ENCODE data around the gene AQP7.

DNA sequence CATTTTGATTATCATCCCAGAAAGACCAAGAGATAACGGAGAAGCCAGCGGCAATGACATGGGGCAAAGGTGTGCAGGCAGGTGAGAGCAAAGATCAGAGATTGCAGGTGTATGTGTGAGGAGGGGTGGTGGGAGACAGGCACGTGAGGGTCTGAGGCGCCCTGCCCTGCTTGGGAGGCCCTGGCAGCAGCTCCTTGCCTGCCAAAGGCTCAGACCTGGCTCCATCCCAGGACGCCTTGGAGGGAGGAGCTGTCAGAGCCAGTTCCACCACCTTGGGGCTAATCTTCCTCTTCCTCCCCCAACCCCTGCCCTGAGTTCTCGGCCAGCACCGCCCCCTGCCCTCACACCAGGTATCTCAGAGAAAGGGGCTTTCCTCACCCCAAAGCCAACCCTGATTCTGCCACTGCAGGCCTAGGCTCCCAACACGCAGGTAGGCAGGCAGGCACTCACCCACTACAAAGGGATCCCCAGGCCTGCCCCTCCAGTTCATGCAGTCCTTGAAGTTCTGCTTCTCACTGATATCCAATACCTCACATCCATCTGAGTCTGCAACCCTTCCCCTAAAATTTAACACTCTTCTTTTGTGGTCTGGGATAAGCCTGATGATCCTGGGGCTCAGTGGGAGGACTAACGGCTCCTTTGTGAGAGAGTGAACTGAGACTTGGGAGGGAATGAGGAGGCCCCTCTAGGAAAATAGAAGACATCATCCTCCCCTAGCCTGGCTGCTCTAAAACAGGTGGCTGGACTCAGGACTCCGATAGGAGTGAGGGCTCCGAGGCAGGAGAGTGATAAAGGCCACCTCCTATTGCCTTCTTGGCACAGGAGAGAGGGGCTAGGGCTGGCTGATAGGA lies 43.2 kb upstream of the AQP7 start:
- TF ChIP-seq CTCF (IDR thresholded peaks at IDR 0.05) (no peak), POLR2A (IDR thresholded peaks at IDR 0.05) (no peak)

All from lower leg skin (tissue), 3 donors.